T-helper 2 cell treated with Interferon-gamma antibody and Interleukin-4, amounts not matched to agents 5 μg/mL and 100 μg/mL, for 36 hours (primary cell): ENCODE results near the gene BICDL1.
"Not testable (repeated sequence)": the region's sequence is repeated elsewhere in the genome, so short reads cannot be mapped to it uniquely, and the experiment has no call there.

Experiments used
- DNase-seq: peaks from one replicate; pipeline ENCODE4 v3.0.0; 2021; ENCODE audit warnings: low spot score
- H3K27ac Mint-ChIP-seq: one replicate; pipeline ENCODE4 v1.8.0; 2021; ENCODE audit warnings: mild to moderate bottlenecking, mixed read lengths
- H3K27me3 Mint-ChIP-seq: one replicate; pipeline ENCODE4 v1.8.0; 2021; ENCODE audit warnings: low read depth, mixed read lengths
- H3K36me3 Mint-ChIP-seq: one replicate; pipeline ENCODE4 v1.8.0; 2021; ENCODE audit warnings: low read depth, mixed read lengths
- H3K4me1 Mint-ChIP-seq: one replicate; pipeline ENCODE4 v1.8.0; 2021; ENCODE audit warnings: low read depth, mixed read lengths
- H3K4me3 Mint-ChIP-seq: one replicate; pipeline ENCODE4 v1.8.0; 2022; ENCODE audit warnings: mild to moderate bottlenecking, moderate library complexity, mixed read lengths
- H3K9me3 Mint-ChIP-seq: one replicate; pipeline ENCODE4 v1.8.0; 2021; ENCODE audit warnings: mixed read lengths

Gene BICDL1, protein sequence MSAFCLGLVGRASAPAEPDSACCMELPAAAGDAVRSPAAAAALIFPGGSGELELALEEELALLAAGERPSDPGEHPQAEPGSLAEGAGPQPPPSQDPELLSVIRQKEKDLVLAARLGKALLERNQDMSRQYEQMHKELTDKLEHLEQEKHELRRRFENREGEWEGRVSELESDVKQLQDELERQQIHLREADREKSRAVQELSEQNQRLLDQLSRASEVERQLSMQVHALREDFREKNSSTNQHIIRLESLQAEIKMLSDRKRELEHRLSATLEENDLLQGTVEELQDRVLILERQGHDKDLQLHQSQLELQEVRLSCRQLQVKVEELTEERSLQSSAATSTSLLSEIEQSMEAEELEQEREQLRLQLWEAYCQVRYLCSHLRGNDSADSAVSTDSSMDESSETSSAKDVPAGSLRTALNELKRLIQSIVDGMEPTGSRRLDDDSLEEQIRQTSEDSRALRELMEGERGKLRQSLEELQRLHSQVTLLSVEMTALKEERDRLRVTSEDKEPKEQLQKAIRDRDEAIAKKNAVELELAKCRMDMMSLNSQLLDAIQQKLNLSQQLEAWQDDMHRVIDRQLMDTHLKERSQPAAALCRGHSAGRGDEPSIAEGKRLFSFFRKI

DNA sequence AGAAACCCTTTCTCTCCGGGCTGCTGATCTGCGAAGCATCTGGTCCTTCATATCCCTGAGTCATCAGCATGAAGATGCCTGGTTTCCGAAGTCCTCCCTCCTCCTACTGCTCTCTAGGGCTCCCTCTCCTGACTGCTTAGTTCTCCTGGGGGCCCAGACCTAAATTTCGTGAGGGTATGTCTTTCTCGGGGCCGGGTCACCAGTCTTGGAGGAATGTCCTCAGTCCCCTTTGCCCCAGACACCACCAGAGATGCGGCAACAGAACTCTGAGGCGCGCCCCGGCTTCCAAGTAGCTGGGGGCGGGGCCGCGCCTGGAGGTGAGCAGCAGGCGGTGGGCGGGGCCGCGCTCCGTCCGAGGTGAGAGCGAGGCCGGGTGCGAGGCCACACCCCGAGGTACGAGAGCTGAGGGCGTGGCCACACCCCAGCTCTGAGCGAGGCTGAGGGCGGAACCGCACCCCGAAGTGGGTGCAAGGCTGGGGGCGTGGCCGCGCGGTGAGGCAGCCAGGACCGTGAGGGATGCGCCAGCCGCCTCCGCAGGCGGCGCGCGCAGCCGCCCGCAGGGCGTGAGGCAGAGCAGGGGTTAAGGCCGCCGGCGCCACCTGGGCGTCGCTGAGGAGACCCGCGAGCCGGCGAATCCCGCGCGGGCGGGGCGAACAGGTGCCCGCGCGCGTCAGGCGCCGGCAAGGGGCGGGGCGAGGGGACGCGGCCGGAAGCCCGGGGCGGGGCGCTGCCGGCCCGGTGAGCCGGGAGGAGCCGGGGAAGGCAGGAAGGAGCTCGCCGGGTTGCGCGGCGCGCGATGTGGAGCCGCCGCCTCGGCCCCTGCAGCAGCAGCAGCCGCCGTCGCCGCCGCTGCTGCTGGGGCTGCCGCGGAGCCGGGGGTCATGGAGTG is at the start of gene BICDL1:
BICDL1 (plus strand) TSS at position 765 of the 889 bp plus-strand sequence. CDS start 633 bp downstream, outside the sequence.
- Mint-ChIP-seq H3K4me1 (peaks cover 26% of the 10 kb centered on the region), H3K9me3 (no peaks in the 10 kb centered on the region), H3K4me3 (peak within 1 kb of the TSS; percentile 89), H3K27me3 (peaks cover 11% of the 10 kb centered on the region), H3K36me3 (peaks cover 10% of the 10 kb centered on the region), H3K27ac (peak within 1 kb of the TSS; percentile 84)
- peak; percentile 99 for DNase-seq

DNA sequence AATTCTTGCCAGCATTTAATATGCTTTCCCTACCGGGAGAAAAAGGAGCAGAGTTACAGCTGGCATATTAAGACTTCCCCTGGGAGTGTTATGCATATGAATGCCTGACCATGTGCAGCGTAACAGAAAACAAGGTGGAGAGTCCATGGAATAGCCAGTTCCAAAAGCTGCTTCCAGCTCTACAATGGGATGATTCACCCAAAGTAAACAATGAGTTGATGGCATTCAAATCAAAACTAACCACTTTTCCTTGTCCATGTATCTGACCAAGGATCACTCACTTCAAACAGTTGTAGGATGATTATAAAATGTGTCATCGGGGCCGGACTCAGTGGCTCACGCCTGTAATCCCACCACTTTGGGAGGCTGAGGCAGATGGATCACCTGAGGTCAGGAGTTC is 48.1 kb upstream of the BICDL1 start:
- H3K4me3 Mint-ChIP-seq = no peak overlapping the region
- H3K27me3 Mint-ChIP-seq = peaks cover 3% of the 10 kb centered on the region
- no peak overlapping the region for H3K27ac Mint-ChIP-seq
- no peak for DNase-seq
- no peaks in the 10 kb centered on the region for H3K4me1 Mint-ChIP-seq
- H3K9me3 Mint-ChIP-seq = no peaks in the 10 kb centered on the region
- no peaks in the 10 kb centered on the region for H3K36me3 Mint-ChIP-seq

DNA sequence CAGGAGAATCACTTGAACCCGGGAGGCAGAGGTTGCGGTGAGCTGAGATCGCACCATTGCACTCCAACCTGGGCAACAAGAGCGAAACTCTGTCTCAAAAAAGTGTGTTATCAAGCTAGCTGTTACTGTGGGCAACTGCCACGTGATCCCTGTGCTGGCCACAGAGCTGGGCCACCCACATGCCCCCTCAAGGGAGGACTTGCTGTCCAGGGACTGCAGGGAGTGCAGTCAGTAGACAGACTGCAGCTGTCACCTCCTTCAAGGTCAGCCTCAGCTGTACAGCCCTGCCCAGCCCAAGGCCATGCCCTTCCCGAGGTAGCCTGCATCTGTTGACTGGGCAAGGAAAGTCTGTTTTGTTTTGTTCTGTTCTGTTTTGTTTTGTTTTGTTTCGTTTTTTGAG is 46.6 kb upstream of the BICDL1 start:
- H3K27me3 Mint-ChIP-seq = no peaks in the 10 kb centered on the region
- no peaks in the 10 kb centered on the region for H3K36me3 Mint-ChIP-seq
- no peak overlapping the region for H3K27ac Mint-ChIP-seq
- no peak for DNase-seq
- H3K4me1 Mint-ChIP-seq = no peaks in the 10 kb centered on the region
- H3K4me3 Mint-ChIP-seq = no peak overlapping the region
- no peaks in the 10 kb centered on the region for H3K9me3 Mint-ChIP-seq

DNA sequence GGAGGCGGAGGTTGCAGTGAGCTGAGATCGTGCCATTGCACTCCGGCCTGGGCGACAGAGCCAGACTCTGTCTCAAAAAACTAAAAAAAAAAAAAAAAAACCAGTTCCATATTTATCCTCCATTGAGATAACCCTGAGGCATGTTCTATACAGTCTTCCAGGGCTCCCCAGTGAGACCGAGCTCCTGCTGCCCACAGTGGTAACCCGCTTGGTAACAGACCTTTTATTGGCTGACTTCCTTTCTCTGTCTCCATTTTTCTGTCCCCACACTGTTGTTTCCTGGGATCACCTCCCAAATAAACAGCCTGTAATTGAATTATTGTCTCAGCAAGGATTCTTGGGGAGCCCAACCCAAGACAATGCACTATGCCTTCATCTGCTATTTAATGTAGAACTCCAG is 42.8 kb upstream of the BICDL1 start:
- DNase-seq = no peak
- H3K27ac Mint-ChIP-seq = no peak overlapping the region
- H3K4me1 Mint-ChIP-seq = no peaks in the 10 kb centered on the region
- H3K4me3 Mint-ChIP-seq = no peak overlapping the region
- H3K9me3 Mint-ChIP-seq = no peaks in the 10 kb centered on the region
- H3K27me3 Mint-ChIP-seq = no peaks in the 10 kb centered on the region
- no peaks in the 10 kb centered on the region for H3K36me3 Mint-ChIP-seq

DNA sequence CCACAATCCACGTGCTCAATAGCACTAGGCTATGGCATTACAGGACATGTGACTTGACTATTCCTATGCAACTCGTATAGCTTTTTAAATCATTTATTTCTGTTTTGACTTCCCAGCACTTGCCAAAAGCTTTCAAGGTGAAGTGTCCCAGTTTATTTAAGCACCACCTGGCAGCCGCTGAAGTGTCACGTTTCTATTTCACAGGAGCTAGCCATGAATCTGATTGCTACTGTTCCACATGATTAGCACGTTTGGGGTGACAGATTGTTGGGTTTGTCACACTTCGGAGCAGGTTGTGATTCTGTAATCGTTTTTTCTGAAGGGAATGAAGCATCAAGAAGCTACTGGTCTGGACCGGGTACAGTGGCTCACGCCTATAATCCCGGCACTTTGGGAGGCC is 39.9 kb upstream of the BICDL1 start:
- Mint-ChIP-seq H3K9me3 (no peaks in the 10 kb centered on the region), H3K27me3 (no peaks in the 10 kb centered on the region)

DNA sequence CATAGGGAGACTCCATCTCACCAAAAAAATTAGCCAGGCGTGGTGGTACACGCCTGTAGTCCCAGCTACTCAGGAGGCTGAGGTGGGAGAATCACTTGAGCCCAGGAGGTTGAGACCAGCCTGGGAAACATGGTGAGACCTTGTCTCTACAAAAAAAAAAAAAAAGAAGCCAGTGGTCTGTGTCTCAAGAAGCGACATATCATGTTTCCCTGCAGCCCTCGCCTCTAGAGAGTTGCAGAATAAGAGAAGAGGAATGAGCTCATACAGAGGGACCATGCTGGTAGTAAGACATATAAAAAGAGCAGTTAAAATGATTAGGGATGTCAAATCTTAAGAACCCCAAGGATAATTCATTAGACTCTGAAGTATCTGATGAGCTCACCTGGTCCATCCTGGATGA is 39.4 kb upstream of the BICDL1 start:
- Mint-ChIP-seq H3K27ac (no peak overlapping the region), H3K27me3 (no peaks in the 10 kb centered on the region), H3K9me3 (no peaks in the 10 kb centered on the region), H3K4me3 (no peak overlapping the region), H3K36me3 (no peaks in the 10 kb centered on the region), H3K4me1 (no peaks in the 10 kb centered on the region)
- DNase-seq = no peak

More for the DNA sequence above, 39.9 kb upstream of the BICDL1 start:
- H3K27ac Mint-ChIP-seq = no peak overlapping the region
- no peaks in the 10 kb centered on the region for H3K4me1 Mint-ChIP-seq
- DNase-seq = no peak
- no peaks in the 10 kb centered on the region for H3K36me3 Mint-ChIP-seq
- H3K4me3 Mint-ChIP-seq = no peak overlapping the region

DNA sequence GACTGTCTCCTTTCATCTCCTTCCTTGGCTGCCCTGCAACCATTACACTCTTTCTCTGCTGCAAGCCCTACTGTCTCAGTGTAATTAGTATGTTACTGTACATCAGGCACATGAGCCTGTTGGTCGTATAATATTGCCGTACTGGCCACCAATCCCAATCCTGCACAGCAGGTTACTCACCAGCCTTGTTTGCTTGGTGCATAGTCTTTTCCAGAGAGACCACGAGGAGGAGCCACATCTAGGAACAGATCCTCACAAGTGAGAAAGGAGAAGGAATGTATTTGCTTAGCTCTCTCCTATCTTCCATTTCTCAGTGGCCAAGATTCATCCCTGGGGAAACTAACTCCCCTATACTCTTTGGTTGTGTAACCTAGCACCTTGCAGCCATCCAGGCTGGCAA is 33.0 kb upstream of the BICDL1 start:
- no peaks in the 10 kb centered on the region for H3K36me3 Mint-ChIP-seq
- H3K27ac Mint-ChIP-seq = no peak overlapping the region

DNA sequence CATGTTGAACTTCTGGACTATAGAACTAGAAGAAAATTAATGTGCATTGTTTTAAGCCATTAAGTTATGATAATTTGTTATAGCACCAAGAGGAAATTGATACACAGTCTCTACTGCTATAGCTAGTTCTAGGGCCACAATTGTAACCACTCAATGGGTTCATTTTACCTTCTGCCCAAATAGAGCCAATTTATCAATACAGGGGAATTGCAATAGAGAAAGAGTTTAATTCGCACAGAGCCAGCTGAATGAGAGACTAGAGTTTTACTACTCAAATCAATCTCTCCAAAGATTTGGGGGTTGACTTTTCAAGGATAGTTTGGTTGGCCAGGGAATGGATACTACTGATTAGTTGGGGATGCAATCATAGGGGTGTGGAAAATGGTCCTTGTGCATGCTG is 31.9 kb upstream of the BICDL1 start:
- H3K9me3 Mint-ChIP-seq = peaks cover 22% of the 10 kb centered on the region
- no peak overlapping the region for H3K27ac Mint-ChIP-seq
- H3K4me3 Mint-ChIP-seq = no peak overlapping the region
- no peaks in the 10 kb centered on the region for H3K27me3 Mint-ChIP-seq
- H3K4me1 Mint-ChIP-seq = peaks cover 4% of the 10 kb centered on the region
- DNase-seq = no peak
- H3K36me3 Mint-ChIP-seq = no peaks in the 10 kb centered on the region

More for the DNA sequence above, 33.0 kb upstream of the BICDL1 start:
- Mint-ChIP-seq H3K4me3 (no peak overlapping the region), H3K4me1 (no peaks in the 10 kb centered on the region), H3K27me3 (no peaks in the 10 kb centered on the region), H3K9me3 (peaks cover 22% of the 10 kb centered on the region)
- DNase-seq = no peak

DNA sequence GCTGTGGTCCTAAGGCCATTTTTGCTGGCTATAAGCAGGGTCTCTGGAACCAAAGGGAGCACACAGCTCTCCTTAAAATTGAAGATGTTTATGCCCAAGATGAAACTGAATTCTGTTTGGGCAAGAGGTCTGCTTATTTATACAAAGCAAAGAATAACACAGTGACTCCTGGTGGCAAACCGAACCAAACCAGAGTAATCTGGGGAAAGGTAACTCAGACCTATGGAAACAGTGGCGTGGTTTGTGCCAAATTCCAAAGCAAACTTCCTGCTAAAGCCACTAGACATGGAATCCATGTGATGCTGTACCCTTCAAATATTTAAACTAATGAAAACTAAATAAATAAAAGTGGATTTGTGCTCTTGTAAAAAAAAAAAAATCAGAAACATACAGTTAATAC is 29.6 kb upstream of the BICDL1 start:
- DNase-seq = no peak
- Mint-ChIP-seq H3K9me3 (peaks cover 22% of the 10 kb centered on the region), H3K36me3 (no peaks in the 10 kb centered on the region), H3K27me3 (no peaks in the 10 kb centered on the region), H3K27ac (no peak overlapping the region), H3K4me3 (no peak overlapping the region), H3K4me1 (peaks cover 4% of the 10 kb centered on the region)

DNA sequence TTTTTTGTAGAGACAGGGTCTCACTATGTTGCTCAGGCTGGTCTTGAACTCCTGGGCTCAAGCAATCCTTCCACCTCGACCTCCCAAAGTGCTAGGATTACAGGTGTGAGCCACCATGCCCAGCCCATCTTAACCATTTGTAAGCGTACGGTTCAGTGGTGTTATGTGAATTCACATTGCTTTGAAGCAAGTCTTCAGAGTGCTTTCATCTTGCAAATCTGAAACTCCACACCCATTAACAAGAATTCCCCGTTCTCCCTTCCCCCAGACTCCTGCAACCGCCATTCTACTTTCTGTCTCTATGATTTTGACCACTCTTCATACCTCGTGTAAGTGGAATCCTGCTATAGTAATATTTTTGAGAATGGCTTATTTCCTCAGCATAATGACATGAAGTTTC is 24.9 kb upstream of the BICDL1 start:
- DNase-seq = no peak
- Mint-ChIP-seq H3K27ac (no peak overlapping the region), H3K36me3 (no peaks in the 10 kb centered on the region), H3K9me3 (no peaks in the 10 kb centered on the region), H3K4me1 (peaks cover 4% of the 10 kb centered on the region), H3K4me3 (no peak overlapping the region), H3K27me3 (peaks cover 2% of the 10 kb centered on the region)

DNA sequence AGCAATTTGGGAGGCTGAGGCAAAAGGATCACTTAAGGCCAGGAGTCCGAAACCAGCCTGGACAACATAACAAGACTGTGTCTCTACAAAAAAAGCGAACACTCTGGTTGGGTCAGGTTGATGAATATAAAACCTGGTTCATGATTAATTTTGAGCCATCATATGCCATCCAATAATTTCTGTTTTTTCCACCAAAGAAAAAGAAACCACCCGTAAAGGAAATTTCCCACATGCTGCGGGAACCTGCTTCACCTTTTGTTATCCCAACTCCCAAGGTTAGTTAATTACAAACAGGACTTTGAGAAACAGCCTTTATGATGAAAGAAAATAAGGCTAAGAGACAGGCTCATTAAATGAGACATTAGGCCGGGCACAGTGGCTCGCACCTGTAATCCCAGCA is 24.1 kb upstream of the BICDL1 start:
- Mint-ChIP-seq H3K27ac (no peak overlapping the region), H3K4me1 (peaks cover 4% of the 10 kb centered on the region), H3K4me3 (no peak overlapping the region), H3K36me3 (no peaks in the 10 kb centered on the region), H3K27me3 (peaks cover 2% of the 10 kb centered on the region), H3K9me3 (no peaks in the 10 kb centered on the region)
- DNase-seq = no peak

DNA sequence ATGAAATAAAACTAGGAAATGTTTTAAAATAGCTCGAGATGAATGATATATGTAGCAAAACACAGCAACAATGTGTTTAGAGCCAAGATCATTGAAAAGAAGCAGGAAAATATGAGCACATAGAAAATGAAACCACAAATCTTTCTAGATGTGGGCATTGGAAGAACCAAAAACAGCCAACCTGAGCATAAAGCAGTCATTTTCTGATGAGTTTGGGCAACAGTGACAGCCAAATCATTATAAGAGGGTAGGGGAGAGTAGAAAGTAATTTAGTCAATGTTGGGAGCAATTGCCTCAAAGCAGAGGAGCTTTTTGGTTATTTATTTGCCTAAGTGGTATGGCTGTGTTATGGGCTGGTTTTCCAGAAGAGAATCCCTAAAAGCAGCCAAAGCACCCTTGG is 8.8 kb upstream of the BICDL1 start:
- peak; percentile 35 for DNase-seq

DNA sequence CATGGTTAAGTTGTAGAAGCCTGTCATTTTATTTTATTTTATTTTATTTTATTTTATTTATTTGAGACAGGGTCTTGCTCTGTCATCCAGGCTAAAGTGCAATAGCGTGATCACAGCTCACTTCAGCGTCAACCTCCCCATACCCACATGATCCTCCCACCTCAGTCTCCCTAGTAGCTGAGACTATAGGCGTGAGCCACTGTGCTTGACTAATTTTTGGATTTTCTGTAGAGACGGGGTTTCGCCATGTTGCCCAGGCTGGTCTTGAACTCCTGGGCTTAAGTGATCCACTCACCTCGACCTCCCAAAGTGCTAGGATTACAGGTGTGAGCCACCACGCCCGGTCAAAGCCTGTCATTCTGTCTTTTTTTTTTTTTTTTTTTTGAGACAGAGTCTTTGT is 8.3 kb upstream of the BICDL1 start:
- not testable (repeated sequence) for H3K9me3 Mint-ChIP-seq, H3K4me1 Mint-ChIP-seq, DNase-seq, H3K4me3 Mint-ChIP-seq, H3K27me3 Mint-ChIP-seq, H3K27ac Mint-ChIP-seq, H3K36me3 Mint-ChIP-seq

More for the DNA sequence above, 8.8 kb upstream of the BICDL1 start:
- no peak overlapping the region for H3K4me3 Mint-ChIP-seq
- no peaks in the 10 kb centered on the region for H3K36me3 Mint-ChIP-seq
- peaks cover 4% of the 10 kb centered on the region for H3K27me3 Mint-ChIP-seq
- H3K9me3 Mint-ChIP-seq = no peaks in the 10 kb centered on the region
- H3K27ac Mint-ChIP-seq = peak overlapping the region; percentile 27
- H3K4me1 Mint-ChIP-seq = peaks cover 7% of the 10 kb centered on the region

DNA sequence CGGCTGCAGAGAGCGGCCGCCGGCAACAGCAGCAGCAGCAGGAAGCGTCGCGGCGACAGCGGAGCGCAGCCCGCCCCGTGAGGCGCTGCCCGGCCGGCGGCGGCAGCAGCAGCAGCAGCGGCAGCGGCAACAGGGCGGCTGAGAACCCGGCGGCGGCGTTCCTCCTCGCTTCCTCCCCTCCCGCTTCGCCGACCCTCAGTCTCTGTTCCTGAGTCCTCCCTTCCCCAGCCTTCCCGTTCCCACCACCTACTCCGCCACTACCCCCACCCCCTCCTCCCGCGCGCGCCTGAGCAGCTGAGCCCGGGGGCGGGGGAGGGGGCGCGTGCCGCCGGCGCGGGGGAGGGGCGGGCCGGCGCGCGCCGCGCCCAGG is 310 bp downstream of the BICDL1 start:
- peaks cover 11% of the 10 kb centered on the region for H3K27me3 Mint-ChIP-seq
- H3K4me1 Mint-ChIP-seq = peaks cover 27% of the 10 kb centered on the region
- H3K4me3 Mint-ChIP-seq = peak overlapping the region; percentile 64
- H3K9me3 Mint-ChIP-seq = no peaks in the 10 kb centered on the region
- H3K27ac Mint-ChIP-seq = peak overlapping the region; percentile 65
- peaks cover 13% of the 10 kb centered on the region for H3K36me3 Mint-ChIP-seq
- DNase-seq = no peak
